Muscle layer of duodenum (tissue), 2 donors: ENCODE data around the gene PROK1.

ENCODE experiments used
- H3K27ac ChIP-seq: one replicate; pipeline ENCODE4 v1.7.0; 2013; ENCODE audit warnings: mild to moderate bottlenecking, low read length
- H3K27me3 ChIP-seq: one replicate; pipeline ENCODE4 v1.7.0; 2013; ENCODE audit warnings: low read depth, mild to moderate bottlenecking, control low read depth, low read length
- H3K36me3 ChIP-seq, 2 donors: one replicate each; pipeline ENCODE4 v1.7.0; 2013; ENCODE audit warnings: low read length in 2 of 2, control low read depth in 1 of 2, mild to moderate bottlenecking in 1 of 2; ENCODE audit not compliant: insufficient read depth in 2 of 2, control insufficient read depth in 1 of 2
- H3K4me1 ChIP-seq, 2 donors: one replicate each; pipeline ENCODE4 v1.7.0; 2013; ENCODE audit warnings: low read length in 2 of 2, mild to moderate bottlenecking in 2 of 2, control low read depth in 1 of 2, moderate library complexity in 1 of 2; ENCODE audit not compliant: insufficient read depth in 2 of 2, control insufficient read depth in 1 of 2
- H3K4me3 ChIP-seq, 2 donors: one replicate each; pipeline ENCODE4 v1.7.0; 2013; ENCODE audit warnings: low read length in 2 of 2, low read depth in 1 of 2, mild to moderate bottlenecking in 1 of 2
- H3K9me3 ChIP-seq, 2 donors: one replicate each; pipeline ENCODE4 v1.7.0; 2013; ENCODE audit warnings: low read length in 2 of 2, control low read depth in 1 of 2, mild to moderate bottlenecking in 1 of 2; ENCODE audit not compliant: control insufficient read depth in 1 of 2
- donor health status: healthy.

Gene PROK1

DNA sequence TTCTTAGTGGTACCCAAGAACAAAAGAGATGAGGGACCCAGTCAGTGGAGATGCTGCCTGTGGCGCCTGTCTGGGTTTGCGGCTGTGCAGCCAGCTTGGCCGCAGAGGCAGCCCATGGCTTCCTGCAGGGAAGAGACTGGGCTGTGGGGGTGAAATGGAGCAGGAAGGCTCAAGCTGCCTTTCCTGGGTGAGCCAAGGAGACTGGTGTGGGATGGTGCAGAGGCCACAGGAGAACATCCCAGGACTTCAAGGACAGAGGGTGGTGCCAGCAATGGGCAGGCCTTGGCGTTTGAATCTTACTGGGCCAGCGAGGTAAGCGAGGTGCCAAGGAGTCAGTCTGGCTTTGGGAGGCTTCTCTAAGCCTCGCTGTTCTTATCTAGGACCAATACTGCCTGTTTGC lies 41.6 kb downstream of the PROK1 start:
- no peaks in the 10 kb centered on the region for H3K36me3 ChIP-seq
- H3K27me3 ChIP-seq, result no peaks in the 10 kb centered on the region
- H3K9me3 ChIP-seq, result no peaks in the 10 kb centered on the region
- H3K4me1 ChIP-seq, result no peaks in the 10 kb centered on the region
- no peak overlapping the region for H3K4me3 ChIP-seq
- no peak overlapping the region for H3K27ac ChIP-seq

DNA sequence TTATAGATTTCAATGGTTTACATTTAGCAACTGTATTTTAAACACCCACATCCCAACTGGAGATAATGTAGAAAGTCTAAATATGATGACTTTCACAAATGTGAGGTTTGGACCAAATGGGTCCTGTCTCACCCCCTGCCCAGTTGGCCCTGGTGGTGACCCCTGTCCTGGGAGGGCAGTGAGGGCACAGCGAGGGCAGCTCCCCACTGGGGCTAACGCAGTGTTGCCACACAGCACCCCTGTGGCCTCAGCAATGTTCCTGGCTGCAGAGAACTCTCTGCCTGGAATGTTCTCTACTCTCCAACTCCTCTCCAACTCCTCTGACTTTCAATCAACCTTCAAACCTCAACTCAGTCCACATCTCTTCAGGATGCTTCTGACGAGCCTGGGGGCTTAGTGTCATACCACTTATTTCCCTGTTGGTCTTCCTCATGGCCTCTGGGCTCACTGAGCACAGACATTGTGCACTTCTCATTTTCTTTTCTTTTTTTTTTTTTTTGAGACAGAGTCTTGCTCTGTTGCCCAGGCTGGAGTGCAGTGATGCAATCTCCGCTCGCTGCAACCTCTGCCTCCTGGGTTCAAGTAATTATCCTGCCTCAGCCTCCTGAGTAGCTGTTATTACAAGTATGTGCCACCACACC lies 42.2 kb downstream of the PROK1 start:
- Histone ChIP-seq H3K4me3 (no peak overlapping the region), H3K36me3 (no peaks in the 10 kb centered on the region), H3K27ac (no peak overlapping the region), H3K4me1 (no peaks in the 10 kb centered on the region), H3K9me3 (no peaks in the 10 kb centered on the region), H3K27me3 (no peaks in the 10 kb centered on the region)

DNA sequence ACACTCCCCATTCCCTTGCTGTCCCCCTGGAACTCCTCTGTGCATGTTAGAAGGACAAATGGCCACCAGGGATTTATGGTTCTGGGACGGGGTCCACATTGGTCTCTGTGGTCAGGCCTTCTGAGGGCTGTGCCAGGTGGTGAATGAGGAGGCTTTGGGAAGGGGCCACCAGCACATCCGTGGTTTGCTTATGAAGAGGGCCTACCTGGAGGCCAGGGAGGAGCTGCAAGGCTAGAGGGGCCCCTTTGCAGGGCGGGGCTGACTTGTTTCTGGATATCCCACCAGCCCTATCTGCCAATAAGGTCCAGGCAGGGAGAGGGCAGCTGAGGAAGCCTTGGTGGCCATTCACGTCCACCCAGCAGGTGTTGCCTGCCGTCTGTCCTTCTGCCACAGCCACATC lies 43.1 kb downstream of the PROK1 start:
- no peaks in the 10 kb centered on the region for H3K36me3 ChIP-seq
- H3K4me3 ChIP-seq, result no peak overlapping the region
- H3K9me3 ChIP-seq, result no peaks in the 10 kb centered on the region
- no peaks in the 10 kb centered on the region for H3K4me1 ChIP-seq
- no peaks in the 10 kb centered on the region for H3K27me3 ChIP-seq
- H3K27ac ChIP-seq, result no peak overlapping the region

DNA sequence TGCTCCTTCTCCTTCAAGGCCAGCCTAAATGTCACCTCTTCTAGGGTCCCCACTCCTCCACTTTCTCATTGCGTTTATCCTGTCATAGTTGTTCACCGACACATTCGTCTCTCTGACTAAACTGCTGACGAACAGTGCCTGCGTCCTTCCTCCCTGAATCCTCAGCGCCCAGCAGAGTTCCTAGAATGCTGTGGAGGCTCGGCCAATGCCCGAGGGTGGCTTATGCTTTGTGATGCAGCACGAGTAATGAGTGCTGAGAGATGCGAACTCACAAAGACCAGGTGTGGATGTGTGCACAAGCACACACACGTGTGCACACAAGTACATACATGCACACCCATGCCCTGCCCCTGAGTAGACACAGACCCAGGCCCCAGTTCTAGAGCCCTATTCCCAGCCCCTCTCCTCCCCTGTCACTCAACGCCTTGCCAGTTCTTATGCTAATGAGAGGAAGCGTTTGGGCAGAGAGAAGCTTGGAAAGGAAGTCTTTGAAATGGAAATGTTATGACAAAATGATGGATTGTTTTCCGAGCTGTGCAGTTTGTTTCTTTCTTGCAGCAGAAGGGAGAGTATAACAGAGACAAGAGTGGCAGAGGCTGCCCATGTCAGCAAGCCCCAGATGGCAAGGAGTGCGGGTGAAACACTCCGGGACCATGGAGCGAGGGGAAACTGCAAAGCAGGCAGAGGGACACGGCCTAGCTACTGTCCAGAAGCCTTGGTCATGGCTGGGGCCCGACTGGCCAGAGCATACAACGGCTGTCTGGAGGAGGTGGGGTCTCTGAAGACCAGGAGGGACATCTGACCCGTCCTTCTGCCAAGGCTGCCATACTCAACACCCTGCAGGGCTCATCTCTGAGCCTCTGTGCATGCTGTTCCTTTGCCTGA lies 43.8 kb downstream of the PROK1 start:
- no peak overlapping the region for H3K4me3 ChIP-seq
- H3K9me3 ChIP-seq, result no peaks in the 10 kb centered on the region
- no peak overlapping the region for H3K27ac ChIP-seq
- H3K4me1 ChIP-seq, result no peaks in the 10 kb centered on the region
- no peaks in the 10 kb centered on the region for H3K27me3 ChIP-seq
- H3K36me3 ChIP-seq, result no peaks in the 10 kb centered on the region

DNA sequence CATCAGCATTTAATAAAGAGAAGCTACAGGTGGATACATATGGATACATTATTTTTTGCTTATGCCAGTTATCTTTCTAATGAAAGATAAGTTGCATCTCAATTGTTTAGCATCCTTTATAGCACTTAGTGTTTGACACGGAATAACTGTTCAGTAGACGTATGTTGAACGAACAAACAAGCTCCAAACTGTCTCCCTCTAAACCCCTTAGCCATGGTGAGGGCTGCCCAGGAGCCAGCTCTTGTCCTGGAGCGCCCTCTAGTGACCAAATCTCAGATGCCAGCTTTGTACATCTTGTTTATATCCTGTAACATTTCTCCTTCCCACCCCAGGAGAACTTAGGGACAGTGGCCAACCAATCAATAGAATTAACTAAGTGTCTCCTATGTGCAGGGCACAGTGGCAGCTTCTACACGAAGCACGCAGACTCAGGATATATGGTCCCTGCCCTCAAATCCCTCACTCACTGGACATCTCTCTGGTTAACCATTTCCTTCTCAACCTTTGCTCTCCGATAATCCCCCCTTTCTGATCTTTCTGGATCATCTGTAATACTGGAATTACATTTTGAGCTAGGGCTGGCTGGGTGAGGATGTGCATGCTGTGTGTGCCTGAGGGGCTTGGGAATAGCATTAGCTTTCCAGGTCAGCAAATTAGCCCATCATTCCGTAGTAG lies 45.1 kb downstream of the PROK1 start:
- H3K4me1 ChIP-seq, result no peaks in the 10 kb centered on the region
- no peak overlapping the region for H3K27ac ChIP-seq
- H3K36me3 ChIP-seq, result no peaks in the 10 kb centered on the region
- no peaks in the 10 kb centered on the region for H3K27me3 ChIP-seq
- no peak overlapping the region for H3K4me3 ChIP-seq
- no peaks in the 10 kb centered on the region for H3K9me3 ChIP-seq

DNA sequence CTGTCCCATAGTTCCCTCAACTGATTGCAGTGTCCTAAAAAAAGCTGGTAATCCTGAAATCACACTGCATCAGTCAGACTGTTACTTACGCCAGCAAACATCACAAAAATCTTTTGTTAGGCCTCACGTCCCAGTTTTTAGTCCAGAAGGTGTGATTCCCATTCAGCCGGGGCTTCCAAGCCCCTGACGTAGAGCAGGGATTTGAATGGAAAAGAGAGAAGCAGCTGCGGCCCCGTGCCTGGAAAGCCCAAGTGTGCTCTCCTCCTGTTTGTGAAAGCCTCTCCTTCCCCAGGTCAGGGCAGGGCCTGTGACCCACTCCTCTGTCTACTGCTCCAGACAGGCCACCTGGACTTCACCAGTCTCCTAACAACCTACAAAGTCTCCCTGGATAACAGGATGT lies 47.3 kb downstream of the PROK1 start:
- no peak overlapping the region for H3K4me3 ChIP-seq
- H3K36me3 ChIP-seq, result no peaks in the 10 kb centered on the region
- H3K27ac ChIP-seq, result no peak overlapping the region
- no peaks in the 10 kb centered on the region for H3K4me1 ChIP-seq
- no peaks in the 10 kb centered on the region for H3K27me3 ChIP-seq
- no peaks in the 10 kb centered on the region for H3K9me3 ChIP-seq

DNA sequence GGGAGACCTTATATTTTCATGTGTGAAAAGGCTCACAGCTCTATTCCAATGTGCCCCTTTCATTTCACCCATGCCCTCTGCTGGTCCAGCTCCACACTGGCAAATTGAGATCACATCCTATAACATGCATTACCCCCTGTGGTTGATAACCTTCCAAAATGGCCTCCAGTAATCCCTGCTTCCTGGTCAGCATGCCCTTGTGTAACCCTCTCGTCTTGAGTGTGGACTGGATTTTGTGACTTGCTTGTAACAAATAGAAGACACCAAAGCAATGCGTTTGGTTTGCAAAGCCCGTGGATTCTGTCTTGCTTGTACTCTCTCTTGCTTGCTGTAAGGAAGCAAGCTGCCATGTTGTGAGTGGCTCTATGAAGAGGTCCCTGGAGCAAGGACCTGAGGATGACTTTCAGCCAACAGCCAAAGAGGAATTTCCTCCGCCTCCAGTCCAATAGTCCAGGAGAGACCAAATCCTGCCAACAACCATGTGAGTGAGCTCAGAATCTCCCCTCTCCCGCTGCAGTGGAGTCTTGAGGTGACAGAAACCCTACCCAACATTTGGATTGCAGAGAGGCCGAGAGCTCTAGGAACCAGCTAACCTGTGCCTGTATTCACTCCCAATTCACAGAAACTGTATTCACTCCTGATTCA lies 50.7 kb downstream of the PROK1 start:
- H3K4me1 ChIP-seq, result no peaks in the 10 kb centered on the region
- H3K4me3 ChIP-seq, result no peak overlapping the region
- no peaks in the 10 kb centered on the region for H3K9me3 ChIP-seq
- H3K27me3 ChIP-seq, result no peaks in the 10 kb centered on the region
- no peak overlapping the region for H3K27ac ChIP-seq
- H3K36me3 ChIP-seq, result no peaks in the 10 kb centered on the region

DNA sequence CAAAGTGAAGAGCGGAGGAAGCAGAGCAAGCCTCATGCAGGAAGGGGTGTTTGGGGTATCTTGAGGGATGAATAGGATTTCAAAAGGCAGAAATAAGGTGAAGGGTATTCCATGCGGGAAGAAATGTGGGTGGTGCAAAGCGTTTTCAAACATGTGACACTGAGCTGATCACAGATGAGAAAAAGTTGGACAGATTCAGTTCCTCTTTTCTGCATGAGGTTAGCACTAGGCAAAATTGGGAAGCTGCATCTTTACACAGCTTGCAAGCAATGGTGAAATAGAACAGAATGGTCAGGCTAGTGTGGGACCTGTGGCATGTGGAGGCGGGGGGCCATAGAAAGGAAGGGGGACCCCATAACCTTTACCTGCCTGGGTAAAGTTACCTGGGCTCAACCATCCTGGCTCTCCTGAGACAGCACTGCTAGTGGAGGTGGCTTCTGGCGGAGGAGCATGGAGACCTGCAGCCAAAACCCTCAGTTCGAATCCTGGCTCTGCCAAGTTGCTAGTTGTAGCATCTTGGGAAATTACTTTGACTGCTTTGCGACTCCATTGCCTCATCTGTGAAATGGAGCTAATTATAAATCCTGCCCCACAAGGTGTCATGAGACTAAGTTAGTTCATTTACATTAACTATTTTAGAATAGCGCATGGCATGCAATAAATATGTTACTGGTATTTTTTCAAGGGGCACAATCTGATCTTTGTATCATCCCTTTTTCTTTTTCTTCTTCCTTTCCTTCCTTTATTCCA lies 51.6 kb downstream of the PROK1 start:
- Histone ChIP-seq H3K27me3 (no peaks in the 10 kb centered on the region), H3K9me3 (no peaks in the 10 kb centered on the region), H3K4me3 (no peak overlapping the region)

DNA sequence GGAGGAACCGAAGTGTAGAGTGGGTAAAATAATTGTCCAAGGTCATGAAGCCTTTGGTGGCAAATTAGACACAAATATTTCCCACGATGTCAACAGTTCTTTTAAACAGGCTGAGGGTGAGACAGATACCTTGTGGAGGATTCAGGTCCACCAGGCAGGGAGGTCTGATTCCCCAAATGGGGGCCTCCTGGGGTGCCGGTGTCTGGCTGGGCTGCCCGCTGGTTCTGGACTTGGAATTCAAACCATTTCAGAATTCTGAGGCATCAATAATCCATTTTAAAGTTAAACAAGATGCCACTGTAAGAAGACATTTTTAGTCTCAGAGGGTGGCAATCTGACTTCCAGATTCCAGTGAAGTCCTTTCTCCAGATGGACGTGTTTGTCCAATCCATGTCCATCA lies 52.5 kb downstream of the PROK1 start:
- H3K27ac ChIP-seq, result no peak overlapping the region
- no peaks in the 10 kb centered on the region for H3K9me3 ChIP-seq
- no peaks in the 10 kb centered on the region for H3K27me3 ChIP-seq
- H3K36me3 ChIP-seq, result no peaks in the 10 kb centered on the region
- no peak overlapping the region for H3K4me3 ChIP-seq
- no peaks in the 10 kb centered on the region for H3K4me1 ChIP-seq

More for the DNA sequence above, 51.6 kb downstream of the PROK1 start:
- Histone ChIP-seq H3K36me3 (no peaks in the 10 kb centered on the region), H3K4me1 (no peaks in the 10 kb centered on the region), H3K27ac (no peak overlapping the region)

DNA sequence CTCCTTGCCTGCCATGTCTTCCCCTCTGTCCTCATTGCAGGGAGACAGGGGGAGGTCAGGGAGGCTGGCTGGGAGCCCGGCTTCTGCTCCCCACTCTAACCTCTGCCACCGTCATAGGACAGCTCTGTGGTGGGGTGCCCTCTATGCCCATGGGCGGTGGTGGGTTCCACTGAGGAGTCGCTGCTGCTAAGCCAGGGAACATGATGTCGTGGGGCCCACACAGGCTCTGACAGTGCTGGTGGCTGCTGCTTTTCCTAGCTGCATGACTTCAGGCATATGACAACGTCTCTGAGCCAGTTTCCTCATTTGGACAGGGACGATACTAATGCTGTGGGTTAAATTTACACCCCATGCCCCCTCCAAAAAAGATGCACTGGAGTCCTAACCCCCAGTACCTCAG lies 53.3 kb downstream of the PROK1 start:
- Histone ChIP-seq H3K4me1 (no peaks in the 10 kb centered on the region), H3K27ac (no peak overlapping the region), H3K27me3 (no peaks in the 10 kb centered on the region), H3K4me3 (no peak overlapping the region), H3K9me3 (no peaks in the 10 kb centered on the region), H3K36me3 (no peaks in the 10 kb centered on the region)
